H54 (cell line): ENCODE measurements around the gene TTC29.
A peak's percentile ranks its signal among the peaks of the same experiment; 100 is the strongest.

Experiments
- DNase-seq: peaks from one replicate; pipeline ENCODE4 v3.0.0; 2011; ENCODE audit warnings: low spot score, mixed read lengths; ENCODE audit not compliant: insufficient read length
- FAIRE-seq: peaks from 3 replicates; lab custom pipeline; 2011; peaks lifted over from hg19 to GRCh38; lab: Jason Lieb, UNC
- POLR2A ChIP-seq: IDR thresholded peaks from 2 replicates; pipeline ENCODE4 v1.6.1; 2011; ENCODE audit warnings: low read depth, mild to moderate bottlenecking, low read length

The TTC29 gene

GRCh38 chr4:146945556-146946374, at the start of gene TTC29:
TTC29 (minus strand) TSS chr4:146945864; CDS start chr4:146939895, 5,969 bp downstream.
- DNase-seq (peak; percentile 54), FAIRE-seq (no peak)
- TF ChIP-seq POLR2A: no peak

DNA sequence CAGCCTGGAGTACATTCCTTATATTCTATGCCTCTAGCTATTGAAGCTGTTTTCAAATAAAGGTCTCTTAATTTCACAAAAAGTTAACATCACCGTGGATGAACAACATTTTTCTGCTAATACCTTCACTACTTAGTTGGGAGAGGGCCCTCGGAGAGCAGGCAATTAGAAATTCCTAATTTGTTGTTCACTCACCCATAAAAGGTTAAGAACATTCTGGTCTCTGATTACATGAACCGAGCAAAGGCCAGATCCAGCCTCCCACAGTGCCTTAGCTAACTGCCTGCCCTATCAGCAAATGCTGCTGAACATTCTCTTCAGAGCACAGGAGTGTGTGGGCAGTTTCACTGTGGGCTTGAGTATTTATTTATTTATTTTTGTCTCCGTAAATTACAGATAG, 36.0 kb upstream of the TTC29 start:
- TF ChIP-seq POLR2A: no peak
- DNase-seq: no peak
- no peak for FAIRE-seq

DNA sequence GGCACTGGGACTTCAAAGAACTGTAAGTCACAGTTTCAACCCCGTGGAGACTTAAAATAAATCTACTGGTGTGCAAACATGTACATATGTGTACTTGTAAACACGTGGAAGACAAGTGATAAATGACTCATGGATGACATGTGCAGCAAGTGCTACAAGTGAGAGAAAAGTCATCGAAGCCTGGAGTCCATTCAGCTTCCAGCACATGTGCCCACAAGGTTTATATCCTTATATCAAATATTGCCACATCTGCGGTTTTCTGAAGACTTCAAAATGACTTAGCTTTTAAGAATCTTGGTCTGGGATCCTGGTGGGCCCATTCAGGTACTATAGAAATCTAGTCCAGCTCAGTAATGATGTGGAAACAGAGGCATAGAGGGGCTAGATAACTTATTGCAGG, 33.0 kb upstream of the TTC29 start:
- no peak for FAIRE-seq
- DNase-seq: no peak
- TF ChIP-seq POLR2A: no peak

DNA sequence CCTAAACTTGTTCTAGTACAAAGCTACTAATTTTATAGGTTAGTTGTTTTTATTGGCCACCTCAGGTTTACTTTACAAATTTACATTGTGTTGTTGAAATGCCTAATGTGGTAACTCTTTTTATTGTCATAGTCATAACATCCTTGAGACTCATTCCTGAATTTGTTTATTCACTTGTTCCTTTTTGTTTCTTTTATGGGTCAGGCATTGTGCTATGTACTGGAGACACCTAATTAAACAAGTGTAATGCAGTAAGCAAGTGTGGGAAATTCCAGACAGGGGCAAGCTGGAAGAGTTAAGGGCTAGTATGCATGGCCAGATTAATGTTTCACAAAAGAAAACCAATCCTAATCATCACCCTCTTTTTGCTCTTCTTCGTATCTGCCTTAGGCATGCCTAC, 30.5 kb upstream of the TTC29 start:
- FAIRE-seq (no peak), DNase-seq (no peak)
- no peak for TF ChIP-seq POLR2A

GRCh38 chr4:146975527-146975926, 29.9 kb upstream of the TTC29 start:
- no peak for TF ChIP-seq POLR2A
- FAIRE-seq (no peak), DNase-seq (no peak)

- DNase-seq: no peak
- no peak for FAIRE-seq
- no peak for TF ChIP-seq POLR2A
Measured at GRCh38 chr4:146975036-146975435, 29.4 kb upstream of the TTC29 start.

- no peak for TF ChIP-seq POLR2A
- FAIRE-seq (no peak), DNase-seq (no peak)
Measured at GRCh38 chr4:146972036-146972435, 26.4 kb upstream of the TTC29 start.

- FAIRE-seq (no peak), DNase-seq (no peak)
- TF ChIP-seq POLR2A: no peak
Measured at GRCh38 chr4:146969126-146969525, 23.5 kb upstream of the TTC29 start.

DNA sequence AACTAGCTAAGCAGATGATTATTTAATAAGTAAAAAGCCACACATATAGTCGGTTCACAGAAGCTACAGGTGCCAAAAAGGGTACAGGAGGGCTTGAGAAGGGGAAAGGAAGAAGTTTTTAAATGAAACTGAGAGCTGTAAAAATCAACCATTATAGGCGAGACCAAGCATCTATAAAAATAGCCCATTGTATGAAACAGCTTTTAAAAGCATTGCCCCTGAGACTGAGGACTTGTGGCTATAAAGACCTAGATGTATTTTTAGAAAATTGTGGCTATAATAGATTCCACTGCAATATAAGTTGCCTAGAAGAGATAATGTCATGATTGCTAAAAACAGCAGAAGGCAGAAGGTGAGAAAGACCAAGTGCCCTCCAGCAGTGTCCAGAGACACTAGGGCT, 15.0 kb upstream of the TTC29 start:
- DNase-seq (no peak), FAIRE-seq (no peak)
- TF ChIP-seq POLR2A: no peak

DNA sequence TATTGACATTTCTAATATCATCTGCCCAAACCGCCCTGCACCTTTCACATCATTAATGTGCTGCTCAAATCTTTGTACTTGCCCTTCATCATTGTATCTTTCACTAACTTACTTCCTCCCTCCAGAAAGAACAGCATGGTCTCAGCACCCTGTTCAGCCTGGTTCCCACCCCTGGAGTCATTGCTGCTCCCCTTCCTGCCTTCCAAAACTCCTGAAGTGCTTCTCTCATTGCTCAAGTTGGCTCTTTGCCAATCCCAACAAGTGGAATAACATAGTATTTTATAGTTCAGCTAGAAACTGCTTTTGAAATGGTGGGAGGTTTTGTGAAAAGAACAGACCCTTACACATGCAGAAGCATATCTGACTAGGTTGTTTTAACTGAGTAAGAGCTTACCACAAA, 14.0 kb upstream of the TTC29 start:
- FAIRE-seq (no peak), DNase-seq (no peak)
- no peak for TF ChIP-seq POLR2A

DNA sequence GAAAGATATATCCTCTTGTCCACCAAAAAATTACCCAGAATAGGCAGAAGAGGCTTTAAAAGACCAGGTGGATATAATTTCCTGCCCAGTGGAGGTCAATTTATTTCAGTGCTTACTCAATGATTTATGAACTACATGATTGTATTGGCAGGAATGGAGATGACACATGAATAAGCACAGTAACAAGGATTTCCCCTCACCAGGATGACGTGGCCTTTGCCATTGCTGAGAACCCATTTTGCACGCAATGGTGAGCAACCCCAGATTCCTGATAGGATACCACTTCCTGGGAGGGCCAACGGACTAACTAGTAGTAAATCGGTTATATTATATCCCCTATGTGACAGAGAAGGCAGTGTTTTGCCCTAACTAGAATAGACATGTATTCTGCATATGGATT, 11.6 kb upstream of the TTC29 start:
- DNase-seq (no peak), FAIRE-seq (no peak)
- TF ChIP-seq POLR2A: no peak

- FAIRE-seq (no peak), DNase-seq (no peak)
- no peak for TF ChIP-seq POLR2A
Measured at GRCh38 chr4:146952896-146953295, 7.2 kb upstream of the TTC29 start.

- DNase-seq (no peak), FAIRE-seq (no peak)
- no peak for TF ChIP-seq POLR2A
Measured at GRCh38 chr4:146949559-146949958, 3.9 kb upstream of the TTC29 start.

- DNase-seq: no peak
- no peak for TF ChIP-seq POLR2A
Measured at GRCh38 chr4:146943691-146944375, 1.8 kb downstream of the TTC29 start.

DNA sequence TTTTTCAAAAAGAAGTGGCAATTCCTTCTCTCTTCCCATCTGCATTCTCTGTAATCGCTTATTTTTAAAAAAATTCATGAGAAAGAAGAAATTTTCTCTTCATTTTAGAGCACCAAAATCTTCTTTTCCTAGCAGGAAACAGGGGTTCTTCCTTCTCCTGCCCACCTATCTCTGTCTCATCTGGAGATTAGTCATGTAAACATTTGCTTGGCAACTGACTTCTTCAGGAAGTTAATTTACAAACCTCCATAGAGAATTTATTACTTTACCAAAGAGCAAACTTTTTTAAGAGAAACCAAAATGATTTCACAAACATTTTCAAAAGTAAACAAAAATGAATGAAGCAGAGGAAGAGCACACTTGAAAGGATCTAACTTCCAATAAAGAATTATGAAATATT, 13.5 kb downstream of the TTC29 start:
- FAIRE-seq (no peak), DNase-seq (no peak)
- TF ChIP-seq POLR2A: no peak

More at GRCh38 chr4:146943691-146944375, 1.8 kb downstream of the TTC29 start:
- no peak for FAIRE-seq
